COLO668 (cell line): ENCODE results near the gene MCFD2.
A peak's percentile ranks its signal among the peaks of the same experiment; 100 is the strongest.
"Not testable (repeated sequence)": the region's sequence is repeated elsewhere in the genome, so short reads cannot be mapped to it uniquely, and the experiment has no call there.

Experiments
- DNase-seq: peaks from one replicate; lab custom pipeline; 2025; ENCODE audit not compliant: unreplicated experiment; lab: John Stamatoyannopoulos, UW

The MCFD2 gene

GRCh38 chr2:46875962-46876689 lies 39.5 kb downstream of the MCFD2 start:
- DNase-seq, result not testable (repeated sequence)

- no peak for DNase-seq
These were observed 40.2 kb downstream of the MCFD2 start for GRCh38 chr2:46875226-46875899.

- no peak for DNase-seq
These were observed 41.2 kb downstream of the MCFD2 start for GRCh38 chr2:46874236-46874929.

- peak; percentile 39 for DNase-seq
These were observed 42.0 kb downstream of the MCFD2 start for GRCh38 chr2:46873604-46874068.

- no peak for DNase-seq
These were observed 42.6 kb downstream of the MCFD2 start for GRCh38 chr2:46872902-46873603.

- DNase-seq, result no peak
These were observed 43.6 kb downstream of the MCFD2 start for GRCh38 chr2:46871976-46872381.

GRCh38 chr2:46870051-46870839 lies 45.4 kb downstream of the MCFD2 start:
- no peak for DNase-seq

- DNase-seq, result no peak
These were observed 46.0 kb downstream of the MCFD2 start for GRCh38 chr2:46869621-46870020.

- DNase-seq, result no peak
These were observed 48.8 kb downstream of the MCFD2 start for GRCh38 chr2:46866770-46867246.

GRCh38 chr2:46865181-46865970 lies 50.2 kb downstream of the MCFD2 start:
- no peak for DNase-seq

- no peak for DNase-seq
These were observed 51.7 kb downstream of the MCFD2 start for GRCh38 chr2:46863882-46864281.

GRCh38 chr2:46862514-46862913 lies 53.1 kb downstream of the MCFD2 start:
- DNase-seq, result no peak

GRCh38 chr2:46861916-46862315 lies 53.7 kb downstream of the MCFD2 start:
- DNase-seq, result no peak

- no peak for DNase-seq
These were observed 56.1 kb downstream of the MCFD2 start for GRCh38 chr2:46859482-46859881.

GRCh38 chr2:46858702-46859090 lies 56.9 kb downstream of the MCFD2 start:
- DNase-seq, result no peak

- DNase-seq, result no peak
These were observed 57.5 kb downstream of the MCFD2 start for GRCh38 chr2:46857871-46858701.

GRCh38 chr2:46856336-46856735 lies 59.3 kb downstream of the MCFD2 start:
- no peak for DNase-seq

- no peak for DNase-seq
These were observed 59.8 kb downstream of the MCFD2 start for GRCh38 chr2:46855805-46856204.

GRCh38 chr2:46854260-46854659 lies 61.3 kb downstream of the MCFD2 start:
- DNase-seq, result no peak
